Smooth muscle cell (in vitro differentiated cells): Measurements from ENCODE around the gene PRDX3. TPM values are rescaled to one million over a fixed set of nuclear protein-coding genes. Genes with fewer than 3 reads are reported as not detected.

Experiments used
- DNase-seq: peaks from one replicate; lab custom pipeline; 2025; ENCODE audit not compliant: unreplicated experiment; lab: John Stamatoyannopoulos, UW
- H2AFZ ChIP-seq: fragments of 200-600 bp; sonication (generic); 2 replicates; pipeline ENCODE4 v1.6.0; 2016; ENCODE audit warnings: antibody characterized with exemption, low read depth, mild to moderate bottlenecking
- H3F3A ChIP-seq: fragments of 200-600 bp; sonication (generic); 2 replicates; pipeline ENCODE4 v1.6.0; 2017; ENCODE audit warnings: antibody characterized with exemption, low read depth
- H3K27ac ChIP-seq: fragments of 200-600 bp; sonication (generic); 2 replicates; pipeline ENCODE4 v1.5.1; 2016; ENCODE audit warnings: low read depth, mild to moderate bottlenecking
- H3K27me3 ChIP-seq: fragments of 200-600 bp; sonication (generic); 2 replicates; pipeline ENCODE4 v1.6.1; 2016; ENCODE audit warnings: low read depth, mild to moderate bottlenecking
- H3K36me3 ChIP-seq: fragments of 200-600 bp; sonication (generic); 2 replicates; pipeline ENCODE4 v1.5.1; 2016; ENCODE audit warnings: low read depth
- H3K4me1 ChIP-seq: fragments of 200-600 bp; sonication (generic); 2 replicates; pipeline ENCODE4 v1.5.1; 2016; ENCODE audit warnings: low read depth
- H3K4me2 ChIP-seq: fragments of 200-600 bp; sonication (generic); 2 replicates; pipeline ENCODE4 v1.6.0; 2016; ENCODE audit warnings: mild to moderate bottlenecking
- H3K4me3 ChIP-seq: fragments of 200-600 bp; sonication (generic); 2 replicates; pipeline ENCODE4 v1.5.1; 2016; ENCODE audit warnings: mild to moderate bottlenecking
- H3K79me2 ChIP-seq: fragments of 200-600 bp; sonication (generic); 2 replicates; pipeline ENCODE4 v1.6.0; 2016; ENCODE audit warnings: low read depth, mild to moderate bottlenecking
- H3K9ac ChIP-seq: fragments of 200-600 bp; sonication (generic); 2 replicates; pipeline ENCODE4 v1.6.0; 2016; ENCODE audit warnings: low read depth
- H3K9me3 ChIP-seq: fragments of 200-600 bp; sonication (generic); replicated peaks from 2 replicates; pipeline ENCODE4 v1.5.1; 2016; ENCODE audit warnings: low read depth
- H4K20me1 ChIP-seq: fragments of 200-600 bp; sonication (generic); 2 replicates; pipeline ENCODE4 v1.6.0; 2016; ENCODE audit warnings: low read depth
- WGBS: methylation state at CpG from one replicate; pipeline ENCODE4 v1.1.7; 2016; ENCODE audit warnings: low lambda C conversion rate; 5-methylcytosine and 5-hydroxymethylcytosine counted together
- polyA plus RNA-seq: library from polyadenylated mRNA; unstranded; fragments of >200 nt; fragmentation: Nextera tagmentation; extraction: Ambion mirVana; gene quantifications from 2 replicates; pipeline ENCODE4 v1.2.1, GENCODE V29; 2016
- total RNA-seq: library from RNA; depleted of rRNA; stranded (reverse); fragments of >200 nt; gene quantifications from 2 replicates; pipeline ENCODE4 v1.2.3, GENCODE V29; 2014
- TF ChIP-seq, protein P1 (sequence below): fragments of 200-600 bp; sonication (generic); IDR thresholded peaks from 2 replicates; pipeline ENCODE4 v1.5.1; 2017; ENCODE audit warnings: borderline replicate concordance, mild to moderate bottlenecking, antibody characterized with exemption; ENCODE audit not compliant: insufficient read depth, poor library complexity, severe bottlenecking

Gene PRDX3
- total and polyA plus RNA-seq, 2 experiments from 2014 or later: 123 to 156 TPM

DNA sequence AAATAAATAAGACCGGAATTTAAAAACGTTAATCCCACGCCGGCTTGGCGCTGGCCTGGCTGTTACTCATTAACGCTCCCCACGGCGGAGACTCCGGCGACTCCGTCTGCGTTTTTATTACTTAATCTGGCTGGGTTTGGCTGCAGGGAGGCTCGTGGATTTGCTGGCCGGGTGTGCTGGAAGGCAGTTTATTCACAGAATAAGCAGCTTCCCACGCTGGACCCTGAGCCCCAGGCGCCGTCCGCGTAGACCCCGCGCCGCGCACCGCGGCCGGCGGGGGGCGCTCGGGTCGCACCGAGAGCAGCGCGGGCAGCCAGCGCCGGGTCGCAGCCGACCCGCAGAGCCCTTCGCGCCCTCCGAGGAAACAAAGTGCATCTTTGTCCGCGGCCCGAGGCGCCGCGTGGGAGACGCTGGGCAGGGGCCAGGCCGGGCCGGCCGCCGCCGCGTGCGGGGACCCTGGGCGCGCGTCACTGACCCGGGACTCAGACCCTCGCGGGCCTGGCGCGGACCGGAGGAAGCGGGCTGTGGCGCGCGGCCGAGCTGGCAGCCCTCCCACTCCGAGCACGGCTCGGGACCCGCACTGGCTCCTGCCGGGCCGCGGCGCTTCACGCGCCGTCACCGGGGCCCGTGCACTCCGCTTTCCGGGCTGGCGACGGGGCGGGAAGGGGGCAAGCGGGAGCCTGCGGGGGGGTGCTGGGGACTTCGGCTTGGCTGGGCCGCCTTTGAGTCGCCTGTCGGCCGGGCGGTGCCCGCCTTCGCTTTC is 28.2 kb upstream of the PRDX3 start:
- Histone ChIP-seq H2AFZ (peak overlapping the region; percentile 83), H3K36me3 (no peaks in the 10 kb centered on the region), H4K20me1 (no peaks in the 10 kb centered on the region), H3K4me3 (peak overlapping the region; percentile 86), H3K79me2 (peaks cover 25% of the 10 kb centered on the region), H3K4me2 (peak overlapping the region; percentile 83), H3K9ac (peak overlapping the region; percentile 73), H3K27ac (peak overlapping the region; percentile 91), H3K9me3 (no peaks in the 10 kb centered on the region), H3K27me3 (no peaks in the 10 kb centered on the region), H3K4me1 (peaks cover 47% of the 10 kb centered on the region), H3F3A (peaks cover 8% of the 10 kb centered on the region)
- TF ChIP-seq, protein P1, sequence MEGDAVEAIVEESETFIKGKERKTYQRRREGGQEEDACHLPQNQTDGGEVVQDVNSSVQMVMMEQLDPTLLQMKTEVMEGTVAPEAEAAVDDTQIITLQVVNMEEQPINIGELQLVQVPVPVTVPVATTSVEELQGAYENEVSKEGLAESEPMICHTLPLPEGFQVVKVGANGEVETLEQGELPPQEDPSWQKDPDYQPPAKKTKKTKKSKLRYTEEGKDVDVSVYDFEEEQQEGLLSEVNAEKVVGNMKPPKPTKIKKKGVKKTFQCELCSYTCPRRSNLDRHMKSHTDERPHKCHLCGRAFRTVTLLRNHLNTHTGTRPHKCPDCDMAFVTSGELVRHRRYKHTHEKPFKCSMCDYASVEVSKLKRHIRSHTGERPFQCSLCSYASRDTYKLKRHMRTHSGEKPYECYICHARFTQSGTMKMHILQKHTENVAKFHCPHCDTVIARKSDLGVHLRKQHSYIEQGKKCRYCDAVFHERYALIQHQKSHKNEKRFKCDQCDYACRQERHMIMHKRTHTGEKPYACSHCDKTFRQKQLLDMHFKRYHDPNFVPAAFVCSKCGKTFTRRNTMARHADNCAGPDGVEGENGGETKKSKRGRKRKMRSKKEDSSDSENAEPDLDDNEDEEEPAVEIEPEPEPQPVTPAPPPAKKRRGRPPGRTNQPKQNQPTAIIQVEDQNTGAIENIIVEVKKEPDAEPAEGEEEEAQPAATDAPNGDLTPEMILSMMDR: peak; percentile 64
- 1% methylated on average over 69 of the region's 97 CpGs for WGBS
- peak; percentile 90 for DNase-seq

DNA sequence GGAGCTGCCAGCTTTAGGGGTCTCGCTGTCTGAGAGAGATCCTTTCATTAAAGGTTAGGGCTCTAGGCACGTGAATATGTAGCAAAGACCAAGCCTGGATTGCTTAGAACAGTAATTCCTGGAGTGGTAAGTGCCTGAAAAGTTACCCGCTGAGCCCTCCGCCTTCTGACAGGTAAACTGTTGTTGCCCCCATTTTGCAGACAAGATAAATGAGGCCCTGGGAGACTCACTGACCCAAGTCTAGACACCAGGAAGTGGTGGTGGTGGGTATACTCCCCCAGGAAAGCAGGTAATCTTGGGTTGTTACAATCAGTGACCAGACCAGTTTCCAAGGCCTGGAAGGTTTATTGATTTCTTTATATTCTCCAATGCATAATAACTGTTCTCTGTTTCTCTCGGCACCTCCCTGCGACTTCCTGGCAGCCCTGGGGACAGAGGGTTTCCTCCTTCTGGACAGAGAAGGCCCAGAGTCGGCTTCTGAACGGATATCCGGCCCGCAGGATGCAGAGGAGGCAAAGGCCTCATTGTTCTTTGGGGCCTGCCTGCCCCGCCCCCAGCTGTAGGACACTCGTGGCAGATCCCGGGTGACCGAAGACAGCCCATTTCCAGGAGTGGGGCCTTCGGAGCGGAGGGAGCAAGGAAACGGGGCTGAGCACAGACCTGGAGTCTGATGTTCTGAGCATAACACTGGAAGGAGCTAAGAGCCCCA is 27.4 kb upstream of the PRDX3 start:
- peaks cover 6% of the 10 kb centered on the region for H3F3A ChIP-seq
- 37% methylated on average over 17 of the region's 17 CpGs for WGBS
- H3K9me3 ChIP-seq: no peaks in the 10 kb centered on the region
- peak overlapping the region; percentile 83 for H3K4me2 ChIP-seq
- peak overlapping the region; percentile 91 for H3K27ac ChIP-seq
- H4K20me1 ChIP-seq: no peaks in the 10 kb centered on the region
- peak overlapping the region; percentile 83 for H2AFZ ChIP-seq
- peak overlapping the region; percentile 86 for H3K4me3 ChIP-seq
- no peak for DNase-seq
- no peaks in the 10 kb centered on the region for H3K27me3 ChIP-seq
- H3K9ac ChIP-seq: peak overlapping the region; percentile 32
- H3K36me3 ChIP-seq: no peaks in the 10 kb centered on the region
- peaks cover 39% of the 10 kb centered on the region for H3K4me1 ChIP-seq
- peaks cover 20% of the 10 kb centered on the region for H3K79me2 ChIP-seq
- TF ChIP-seq, protein P1: no peak

DNA sequence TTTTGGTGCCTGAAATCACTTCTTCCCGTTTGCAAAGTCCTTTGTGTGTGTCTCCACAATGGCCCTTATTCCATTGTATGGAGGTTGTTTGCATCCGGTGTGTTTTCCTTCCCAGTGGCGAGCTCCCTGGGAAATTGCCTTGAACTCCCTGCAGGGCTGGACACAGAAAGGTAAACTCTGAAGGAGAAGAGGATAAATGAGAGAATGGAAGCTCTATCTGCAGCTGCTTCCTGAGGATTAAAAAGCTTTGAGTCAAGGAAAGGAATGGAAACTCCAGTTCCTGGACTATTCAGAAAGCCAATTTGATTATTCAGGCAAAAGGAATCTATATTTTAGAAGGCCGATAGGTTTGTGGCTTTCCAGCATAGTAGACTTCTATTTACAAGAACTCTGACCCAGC is 24.4 kb upstream of the PRDX3 start:
- no peak overlapping the region for H3K4me3 ChIP-seq
- H2AFZ ChIP-seq: no peak overlapping the region
- H4K20me1 ChIP-seq: no peaks in the 10 kb centered on the region
- no peaks in the 10 kb centered on the region for H3K9me3 ChIP-seq
- no peaks in the 10 kb centered on the region for H3K36me3 ChIP-seq
- H3K4me1 ChIP-seq: peaks cover 15% of the 10 kb centered on the region
- H3K4me2 ChIP-seq: peak overlapping the region; percentile 66
- WGBS: 55% methylated on average over 4 of the region's 4 CpGs
- no peaks in the 10 kb centered on the region for H3K27me3 ChIP-seq
- TF ChIP-seq, protein P1: no peak
- H3K9ac ChIP-seq: no peak overlapping the region
- no peaks in the 10 kb centered on the region for H3K79me2 ChIP-seq
- peak overlapping the region; percentile 26 for H3K27ac ChIP-seq
- H3F3A ChIP-seq: peaks cover 11% of the 10 kb centered on the region
- DNase-seq: no peak
